Measurements from ENCODE around the gene PTPRN2. TPM values are rescaled to one million over a fixed set of nuclear protein-coding genes. Genes with fewer than 3 reads are reported as not detected.

PTPRN2 gene
- total and polyA plus RNA-seq, 8 donors, result 12.2 to 49.2 (median 31.8) TPM

- no peak for ATAC-seq
- DNase-seq, result peak in 2 of 6 donors; percentile 29
Observed at GRCh38 chr7:158268816-158269535, 318.6 kb downstream of the PTPRN2 start.

DNA sequence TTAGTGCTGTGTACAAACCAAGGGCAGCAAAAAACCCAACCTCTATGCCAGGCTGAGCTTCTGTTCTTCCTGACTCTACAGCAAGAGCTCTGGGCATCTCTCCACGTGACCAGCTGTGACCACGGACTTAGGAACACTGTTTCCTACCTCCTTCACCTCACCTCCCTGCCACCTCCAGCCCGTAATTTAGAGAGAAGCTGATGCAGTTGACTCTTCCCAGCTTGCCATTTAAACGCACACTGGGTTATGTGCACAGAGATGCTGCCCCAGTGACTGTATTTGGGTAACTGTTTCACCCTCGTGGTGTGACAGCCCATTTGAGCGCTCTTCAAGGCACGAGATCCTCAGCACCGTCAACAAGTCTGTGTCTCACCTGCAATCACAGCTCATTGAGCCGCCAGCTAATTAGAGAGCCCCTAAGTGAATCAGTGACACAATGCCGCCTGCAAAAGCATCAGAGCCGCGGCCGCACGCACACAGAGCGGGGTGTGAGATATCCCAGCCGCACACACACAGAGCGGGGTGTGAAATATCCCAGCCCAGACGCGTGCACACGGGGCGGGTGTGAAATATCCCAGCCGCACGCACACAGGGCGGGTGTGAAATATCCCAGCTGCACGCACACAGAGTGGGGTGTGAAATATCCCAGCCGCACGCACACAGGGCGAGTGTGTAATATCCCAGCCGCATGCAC, 319.7 kb downstream of the PTPRN2 start:
- Histone ChIP-seq H3K4me1 (no peaks in the 10 kb centered on the region), H3K4me3 (no peak overlapping the region), H3K36me3 (no peaks in the 10 kb centered on the region), H3K27me3 (no peaks in the 10 kb centered on the region), H3K27ac (no peak overlapping the region), H3K9me3 (no peaks in the 10 kb centered on the region)
- ATAC-seq, result peak in 1 of 4 donors; percentile 34
- FAIRE-seq, result no peak
- peak in 2 of 6 donors; percentile 18 to 30 for DNase-seq
- TF ChIP-seq CTCF (IDR thresholded peaks at IDR 0.05), result no peak
- 84 to 86% methylated on average over 29 of the region's 29 CpGs for WGBS, 2 donors
- intact Hi-C loops (cut with DNase I), result no loop called here

More at GRCh38 chr7:158268816-158269535, 318.6 kb downstream of the PTPRN2 start:
- 91% methylated on average over 28 of the region's 28 CpGs for WGBS, 2 donors
- H3K27ac ChIP-seq, result no peak overlapping the region
- H3K36me3 ChIP-seq, result no peaks in the 10 kb centered on the region
- H3K9me3 ChIP-seq, result no peaks in the 10 kb centered on the region
- TF ChIP-seq CTCF (IDR thresholded peaks at IDR 0.05), result no peak
- H3K4me3 ChIP-seq, result no peak overlapping the region
- FAIRE-seq, result no peak
- intact Hi-C loops (cut with DNase I), result no loop called here
- H3K27me3 ChIP-seq, result no peaks in the 10 kb centered on the region
- no peaks in the 10 kb centered on the region for H3K4me1 ChIP-seq

GRCh38 chr7:158266817-158267741, 320.5 kb downstream of the PTPRN2 start:
- intact Hi-C loops (cut with DNase I), result no loop called here
- 67% methylated on average over 30 of the region's 30 CpGs for WGBS, 2 donors
- TF ChIP-seq CTCF (IDR thresholded peaks at IDR 0.05), result no peak
- no peak for FAIRE-seq
- no peaks in the 10 kb centered on the region for H3K36me3 ChIP-seq
- no peak overlapping the region for H3K4me3 ChIP-seq
- H3K4me1 ChIP-seq, result no peaks in the 10 kb centered on the region
- no peak overlapping the region for H3K27ac ChIP-seq
- ATAC-seq, result peak in 1 of 4 donors; percentile 41
- H3K9me3 ChIP-seq, result no peaks in the 10 kb centered on the region
- DNase-seq, result peak in 2 of 6 donors; percentile 37 to 43
- H3K27me3 ChIP-seq, result no peaks in the 10 kb centered on the region

DNA sequence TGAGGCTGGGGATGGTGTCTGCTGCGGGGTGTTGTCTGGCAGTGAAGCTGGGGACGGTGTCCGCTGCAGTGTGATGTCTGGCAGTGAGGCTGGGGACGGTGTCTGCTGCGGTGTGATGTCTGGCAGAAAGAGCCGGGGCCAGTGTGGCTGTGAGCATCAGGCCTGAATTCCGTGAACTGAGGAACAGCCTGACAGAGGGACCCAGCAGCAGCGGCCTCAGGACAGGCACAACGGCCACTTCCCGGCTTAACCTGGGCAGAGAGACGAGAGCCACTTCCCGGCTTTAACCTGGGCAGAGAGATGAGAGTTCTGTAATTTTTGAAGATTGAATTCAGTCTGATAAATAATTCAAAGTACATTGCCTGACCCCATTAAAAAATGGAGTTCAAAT, 321.2 kb downstream of the PTPRN2 start:
- H3K27ac ChIP-seq, result no peak overlapping the region
- DNase-seq (peak in 2 of 6 donors; percentile 23 to 44), FAIRE-seq (no peak), ATAC-seq (no peak)
- H3K4me1 ChIP-seq, result no peaks in the 10 kb centered on the region
- no peak for TF ChIP-seq CTCF (IDR thresholded peaks at IDR 0.05)
- H3K4me3 ChIP-seq, result no peak overlapping the region
- no peaks in the 10 kb centered on the region for H3K9me3 ChIP-seq
- no peaks in the 10 kb centered on the region for H3K36me3 ChIP-seq
- WGBS, 2 donors, result 88 to 93% methylated on average over 12 of the region's 12 CpGs
- intact Hi-C loops (cut with DNase I), result no loop called here
- no peaks in the 10 kb centered on the region for H3K27me3 ChIP-seq
